Renal cortical epithelial cell (primary cell): ENCODE results near the gene ERI3. TPM values are rescaled to one million over a fixed set of nuclear protein-coding genes. Genes with fewer than 3 reads are reported as not detected.

ENCODE experiments used
- DNase-seq: peaks from one replicate; pipeline ENCODE4 v3.0.0-alpha.2; 2011; ENCODE audit warnings: low read depth
- total RNA-seq: library from RNA; depleted of rRNA; stranded (reverse); fragments of >200 nt; gene quantifications from 2 replicates; pipeline ENCODE4 v1.2.3, GENCODE V29; 2014

ERI3 gene
- total RNA-seq, 1 donor from 2014 or later = 67.7 TPM

- DNase-seq = no peak
Observed at GRCh38 chr1:44348061-44348485, 7.0 kb downstream of the ERI3 start.

GRCh38 chr1:44347280-44347679 lies 7.8 kb downstream of the ERI3 start:
- no peak for DNase-seq

- DNase-seq = no peak
Observed at GRCh38 chr1:44346878-44347277, 8.2 kb downstream of the ERI3 start.

- no peak for DNase-seq
Observed at GRCh38 chr1:44346184-44346583, 8.9 kb downstream of the ERI3 start.

GRCh38 chr1:44345187-44345775 lies 9.8 kb downstream of the ERI3 start:
- peak; percentile 43 for DNase-seq

- DNase-seq = no peak
Observed at GRCh38 chr1:44339731-44340130, 15.3 kb downstream of the ERI3 start.

- no peak for DNase-seq
Observed at GRCh38 chr1:44338136-44338535, 16.9 kb downstream of the ERI3 start.

- DNase-seq = peak; percentile 88
Observed at GRCh38 chr1:44336668-44337067, 18.4 kb downstream of the ERI3 start.

- DNase-seq = no peak
Observed at GRCh38 chr1:44334968-44335367, 20.1 kb downstream of the ERI3 start.

GRCh38 chr1:44333376-44333775 lies 21.7 kb downstream of the ERI3 start:
- no peak for DNase-seq

GRCh38 chr1:44332505-44332904 lies 22.6 kb downstream of the ERI3 start:
- DNase-seq = no peak

GRCh38 chr1:44330935-44331334 lies 24.1 kb downstream of the ERI3 start:
- DNase-seq = no peak

GRCh38 chr1:44328671-44329416 lies 26.2 kb downstream of the ERI3 start:
- no peak for DNase-seq

GRCh38 chr1:44327679-44328491 lies 27.2 kb downstream of the ERI3 start:
- peak; percentile 100 for DNase-seq

GRCh38 chr1:44326821-44327465 lies 28.1 kb downstream of the ERI3 start:
- peak; percentile 13 for DNase-seq

- no peak for DNase-seq
Observed at GRCh38 chr1:44326024-44326701, 28.9 kb downstream of the ERI3 start.

GRCh38 chr1:44323947-44324346 lies 31.1 kb downstream of the ERI3 start:
- no peak for DNase-seq

GRCh38 chr1:44322367-44322766 lies 32.7 kb downstream of the ERI3 start:
- no peak for DNase-seq

- no peak for DNase-seq
Observed at GRCh38 chr1:44321466-44321865, 33.6 kb downstream of the ERI3 start.

- DNase-seq = peak; percentile 77
Observed at GRCh38 chr1:44318097-44319088, 36.7 kb downstream of the ERI3 start.
